OCI-LY7 (cell line): ENCODE measurements around the gene IGF2BP2. TPM values are rescaled to one million over a fixed set of nuclear protein-coding genes. Genes with fewer than 3 reads are reported as not detected.

Experiments used
- BruUV-seq: library from RNA; stranded (reverse); fragments of 400-500 nt; replicated peaks from 2 replicates; lab custom pipeline; 2021; lab: Mats Ljungman, UMichigan
- CTCF ChIA-PET: fragments of 300-600 bp; sonication (Branson Sonifier 250); formaldehyde crosslinking; loops from one replicate; lab custom pipeline; 2022; ENCODE audit warnings: antibody characterized with exemption; ENCODE audit not compliant: unreplicated experiment; lab: Charles Lee
- POLR2A ChIA-PET: fragments of 300-600 bp; sonication (Branson Sonifier 250); formaldehyde crosslinking; loops from one replicate; lab custom pipeline; 2022; ENCODE audit warnings: antibody characterized with exemption; lab: Charles Lee
- DNase-seq: peaks from one replicate; pipeline ENCODE4 v3.0.0-alpha.2; 2015; ENCODE audit warnings: low spot score
- H2AFZ ChIP-seq: fragments of 200-600 bp; sonication (generic), shearing (Covaris generic); 2 replicates; pipeline ENCODE4 v1.6.1; 2014; ENCODE audit warnings: mild to moderate bottlenecking, antibody characterized with exemption, low read length, moderate library complexity
- H3K27ac ChIP-seq: fragments of 200-600 bp; sonication (generic); 2 replicates; pipeline ENCODE4 v1.5.1; 2014; ENCODE audit warnings: mixed run types, low read depth, mild to moderate bottlenecking, moderate library complexity, low read length, inconsistent platforms; ENCODE audit not compliant: poor library complexity, severe bottlenecking
- H3K36me3 ChIP-seq: fragments of 200-600 bp; sonication (generic); 2 replicates; pipeline ENCODE4 v1.6.1; 2014; ENCODE audit warnings: mild to moderate bottlenecking, antibody characterized with exemption, low read length, moderate library complexity, mixed read lengths; ENCODE audit not compliant: insufficient read depth
- H3K4me1 ChIP-seq: fragments of 200-600 bp; sonication (generic); 2 replicates; pipeline ENCODE4 v1.5.1; 2014; ENCODE audit warnings: mild to moderate bottlenecking, low read length; ENCODE audit not compliant: insufficient read depth, poor library complexity, severe bottlenecking
- H3K4me2 ChIP-seq: fragments of 200-600 bp; sonication (generic); 2 replicates; pipeline ENCODE4 v1.6.1; 2014; ENCODE audit warnings: mild to moderate bottlenecking, low read length
- H3K4me3 ChIP-seq: fragments of 200-600 bp; sonication (generic); 2 replicates; pipeline ENCODE4 v1.5.1; 2014; ENCODE audit warnings: mild to moderate bottlenecking, low read depth, low read length; ENCODE audit not compliant: poor library complexity, severe bottlenecking
- H3K79me2 ChIP-seq: fragments of 200-600 bp; sonication (generic); 2 replicates; pipeline ENCODE4 v1.6.1; 2016; ENCODE audit warnings: low read depth, mild to moderate bottlenecking, low read length, moderate library complexity, mixed read lengths; ENCODE audit not compliant: insufficient read depth
- H3K9me2 ChIP-seq: fragments of 200-600 bp; sonication (generic); 2 replicates; pipeline ENCODE4 v1.6.1; 2016; ENCODE audit warnings: mild to moderate bottlenecking, low read length, mixed read lengths; ENCODE audit not compliant: insufficient read depth
- H3K9me3 ChIP-seq: fragments of 200-600 bp; sonication (generic); 2 replicates; pipeline ENCODE4 v1.6.1; 2014; ENCODE audit warnings: mild to moderate bottlenecking, mixed run types, low read length, mixed read lengths
- H4K20me1 ChIP-seq: fragments of 200-600 bp; sonication (generic); 2 replicates; pipeline ENCODE4 v1.6.1; 2014; ENCODE audit warnings: mild to moderate bottlenecking, antibody characterized with exemption, low read length, moderate library complexity, mixed read lengths; ENCODE audit not compliant: insufficient read depth
- EZH2phosphoT487 ChIP-seq: fragments of 200-600 bp; sonication (generic); IDR thresholded peaks from 2 replicates; pipeline ENCODE4 v1.6.1; 2018; ENCODE audit warnings: low read depth, borderline replicate concordance, mild to moderate bottlenecking, mixed run types, antibody characterized with exemption, low read length, moderate library complexity, mixed read lengths
- intact Hi-C: fragments of 100-400 bp; cut with micrococcal nuclease; formaldehyde crosslinking; loops from one replicate; pipeline ENCODE4 v1.10.0; 2022; ENCODE audit not compliant: unreplicated experiment
- total RNA-seq, 2 experiments: library from RNA; depleted of rRNA in 1 of 2; stranded (reverse); fragments of >200 nt in 1 of 2; shearing (Covaris generic) in 1 of 2; gene quantifications; 2 replicates each; pipeline ENCODE4 v1.2.3, GENCODE V29; 2014 to 2022
- TF ChIP-seq, protein P1 (sequence below): fragments of 200-600 bp; sonication (generic); conservative IDR thresholded peaks from 2 replicates; pipeline ENCODE4 v1.5.1; 2014; ENCODE audit warnings: mild to moderate bottlenecking, antibody characterized with exemption, low read length, moderate library complexity, mixed read lengths

Gene IGF2BP2
- total RNA-seq, 2 experiments from 2014 or later: not detected

DNA sequence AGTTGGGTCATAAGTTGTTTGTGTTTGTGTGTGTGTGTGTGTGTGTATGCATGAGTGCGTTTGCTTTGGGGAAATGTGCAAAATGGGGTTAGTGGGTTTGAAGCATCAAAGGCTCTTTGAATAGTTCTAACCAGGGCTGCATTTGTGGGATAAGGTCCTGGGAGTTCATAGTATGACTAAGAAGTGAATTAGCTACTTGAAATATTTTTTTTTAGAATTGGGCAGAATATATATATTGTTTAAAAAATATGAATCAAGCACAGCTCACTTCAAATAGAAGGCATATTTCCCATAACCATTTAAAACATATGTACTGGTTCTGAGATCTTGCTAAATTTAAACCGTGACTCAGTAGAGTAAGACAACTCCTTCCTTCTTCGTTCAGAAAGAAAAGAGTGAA is 43.1 kb downstream of the IGF2BP2 start:
- DNase-seq: no peak
- BruUV-seq: no TSS peak
- no peak overlapping the region for H3K27ac ChIP-seq
- no peak overlapping the region for H3K4me3 ChIP-seq
- POLR2A ChIA-PET: no interaction called here
- H3K9me2 ChIP-seq: no peaks in the 10 kb centered on the region
- no peak overlapping the region for H2AFZ ChIP-seq
- TF ChIP-seq, protein P1, sequence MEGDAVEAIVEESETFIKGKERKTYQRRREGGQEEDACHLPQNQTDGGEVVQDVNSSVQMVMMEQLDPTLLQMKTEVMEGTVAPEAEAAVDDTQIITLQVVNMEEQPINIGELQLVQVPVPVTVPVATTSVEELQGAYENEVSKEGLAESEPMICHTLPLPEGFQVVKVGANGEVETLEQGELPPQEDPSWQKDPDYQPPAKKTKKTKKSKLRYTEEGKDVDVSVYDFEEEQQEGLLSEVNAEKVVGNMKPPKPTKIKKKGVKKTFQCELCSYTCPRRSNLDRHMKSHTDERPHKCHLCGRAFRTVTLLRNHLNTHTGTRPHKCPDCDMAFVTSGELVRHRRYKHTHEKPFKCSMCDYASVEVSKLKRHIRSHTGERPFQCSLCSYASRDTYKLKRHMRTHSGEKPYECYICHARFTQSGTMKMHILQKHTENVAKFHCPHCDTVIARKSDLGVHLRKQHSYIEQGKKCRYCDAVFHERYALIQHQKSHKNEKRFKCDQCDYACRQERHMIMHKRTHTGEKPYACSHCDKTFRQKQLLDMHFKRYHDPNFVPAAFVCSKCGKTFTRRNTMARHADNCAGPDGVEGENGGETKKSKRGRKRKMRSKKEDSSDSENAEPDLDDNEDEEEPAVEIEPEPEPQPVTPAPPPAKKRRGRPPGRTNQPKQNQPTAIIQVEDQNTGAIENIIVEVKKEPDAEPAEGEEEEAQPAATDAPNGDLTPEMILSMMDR: no peak
- no peak for TF ChIP-seq EZH2phosphoT487
- intact Hi-C loops: no loop called here
- CTCF ChIA-PET: no interaction called here
- H4K20me1 ChIP-seq: no peaks in the 10 kb centered on the region
- no peaks in the 10 kb centered on the region for H3K9me3 ChIP-seq
- no peak overlapping the region for H3K4me2 ChIP-seq
- H3K36me3 ChIP-seq: no peaks in the 10 kb centered on the region
- no peaks in the 10 kb centered on the region for H3K4me1 ChIP-seq
- H3K79me2 ChIP-seq: no peaks in the 10 kb centered on the region

DNA sequence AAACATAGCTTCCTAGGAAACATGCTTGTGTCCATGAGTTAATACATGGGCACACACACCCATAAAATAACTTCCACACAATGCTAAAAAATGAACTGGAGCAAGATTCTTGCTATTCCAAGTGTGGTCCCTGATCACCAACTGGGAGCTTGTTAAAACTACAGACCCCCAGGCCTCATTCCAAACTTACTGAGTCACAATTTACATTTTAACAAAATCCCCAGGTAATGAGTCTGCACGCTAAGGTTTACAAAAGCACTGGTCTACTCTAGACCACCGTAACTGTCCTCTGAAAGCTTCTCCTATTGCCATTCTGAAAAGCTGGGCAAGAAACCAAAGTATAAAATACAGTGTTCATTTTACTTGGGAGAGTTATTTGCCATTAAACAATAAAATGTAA is 45.4 kb downstream of the IGF2BP2 start:
- DNase-seq: no peak
- no peaks in the 10 kb centered on the region for H3K79me2 ChIP-seq
- no peak for TF ChIP-seq EZH2phosphoT487
- TF ChIP-seq, protein P1: no peak
- no peak overlapping the region for H2AFZ ChIP-seq
- H3K27ac ChIP-seq: no peak overlapping the region
- no peak overlapping the region for H3K4me2 ChIP-seq
- no peaks in the 10 kb centered on the region for H3K9me3 ChIP-seq
- intact Hi-C loops: no loop called here
- H4K20me1 ChIP-seq: no peaks in the 10 kb centered on the region
- H3K4me1 ChIP-seq: no peaks in the 10 kb centered on the region
- BruUV-seq: no TSS peak
- POLR2A ChIA-PET: no interaction called here
- no peaks in the 10 kb centered on the region for H3K9me2 ChIP-seq
- no peak overlapping the region for H3K4me3 ChIP-seq
- no peaks in the 10 kb centered on the region for H3K36me3 ChIP-seq
- CTCF ChIA-PET: no interaction called here

DNA sequence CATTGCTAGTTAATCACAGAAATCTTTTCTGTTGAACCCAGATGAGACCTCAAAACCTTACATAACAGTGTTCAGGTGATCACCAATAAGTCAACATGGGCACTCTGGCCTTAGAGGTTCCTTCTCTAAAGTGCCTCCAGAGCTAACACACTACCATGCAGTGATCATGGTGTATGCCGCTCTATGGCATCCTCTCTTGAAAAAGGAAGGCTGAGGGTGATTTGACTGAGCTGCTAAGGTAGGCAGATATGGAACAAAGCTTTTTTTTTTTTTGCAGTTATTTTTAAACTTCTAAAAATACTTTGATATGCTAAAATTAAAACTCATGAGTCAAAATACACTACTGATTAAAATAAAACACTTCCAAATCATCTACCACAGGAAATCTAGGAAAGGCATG is 46.0 kb downstream of the IGF2BP2 start:
- Histone ChIP-seq H3K4me2 (no peak overlapping the region), H2AFZ (no peak overlapping the region), H3K4me1 (no peaks in the 10 kb centered on the region), H3K4me3 (no peak overlapping the region), H3K79me2 (no peaks in the 10 kb centered on the region), H3K27ac (no peak overlapping the region), H4K20me1 (no peaks in the 10 kb centered on the region), H3K9me3 (no peaks in the 10 kb centered on the region), H3K36me3 (no peaks in the 10 kb centered on the region), H3K9me2 (no peaks in the 10 kb centered on the region)
- POLR2A ChIA-PET: interaction anchor here (0.6 to 0.7 kb wide), 2 partner anchors 117 to 317 kb away, joined by 3 to 4 read pairs; no protein-coding TSS in a partner anchor
- TF ChIP-seq, protein P1: no peak
- no peak for TF ChIP-seq EZH2phosphoT487
- intact Hi-C loops: no loop called here
- DNase-seq: no peak
- CTCF ChIA-PET: no interaction called here
- BruUV-seq: no TSS peak
